SH-SY5Y (cell line): ENCODE measurements around the gene ZNF564.

ENCODE experiments used
- GATA2 ChIP-seq: IDR thresholded peaks from 2 replicates; pipeline ENCODE4 v1.6.1; 2011; ENCODE audit warnings: mild to moderate bottlenecking, low read depth, low read length
- GATA3 ChIP-seq: IDR thresholded peaks from 2 replicates; pipeline ENCODE4 v1.6.1; 2011; ENCODE audit warnings: low read depth, mild to moderate bottlenecking, low read length, moderate library complexity

DNA sequence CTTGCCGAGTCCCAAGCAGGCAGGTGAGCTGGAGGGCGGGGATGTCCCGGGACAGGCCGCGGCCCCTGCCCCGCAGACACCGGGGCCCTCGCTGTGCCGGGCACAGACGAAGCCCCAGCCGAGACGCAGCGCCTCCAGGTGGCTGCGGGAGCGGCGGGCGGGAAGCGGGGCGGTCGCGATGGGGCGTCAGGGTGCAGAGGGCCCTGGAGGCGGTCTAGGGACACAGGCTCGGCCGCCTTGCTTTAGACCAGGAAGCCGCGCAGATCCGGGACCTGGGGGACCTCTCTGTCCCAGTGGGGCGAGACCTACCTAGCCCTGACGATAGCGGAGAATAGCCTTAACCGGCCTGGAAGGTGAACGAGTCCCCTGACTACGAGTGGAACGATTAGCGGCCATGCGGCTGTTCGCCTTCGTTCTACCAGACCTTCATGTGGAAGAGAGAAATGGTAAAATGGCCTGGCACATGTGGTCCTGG, 4.2 kb upstream of the ZNF564 start:
- no peak for TF ChIP-seq GATA2
- TF ChIP-seq GATA3, result no peak
